H1 (cell line): Measurements from ENCODE around the gene BCL3. TPM values are rescaled to one million over a fixed set of nuclear protein-coding genes. Genes with fewer than 3 reads are reported as not detected.
"Not testable (repeated sequence)": the region's sequence is repeated elsewhere in the genome, so short reads cannot be mapped to it uniquely, and the experiment has no call there.

ENCODE experiments used
- CTCF ChIA-PET: fragments of 300-600 bp; sonication (Branson Sonifier 250); formaldehyde crosslinking; loops from one replicate; lab custom pipeline; 2021; ENCODE audit not compliant: partially characterized antibody; lab: Charles Lee
- POLR2A ChIA-PET: fragments of 300-600 bp; sonication (Branson Sonifier 250); formaldehyde crosslinking; loops from one replicate; lab custom pipeline; 2021; ENCODE audit warnings: inconsistent platforms; ENCODE audit not compliant: partially characterized antibody; lab: Charles Lee
- DNase-seq, 2 experiments: peaks; one replicate each; pipeline versions ENCODE4 v3.0.0 to v3.0.0-alpha.2; 2010 to 2022; ENCODE audit warnings: low spot score in 2 of 2, low read depth in 1 of 2, mixed read lengths in 1 of 2
- FAIRE-seq: peaks from 2 replicates; lab custom pipeline; 2011; peaks lifted over from hg19 to GRCh38; lab: Jason Lieb, UNC
- H2AFZ ChIP-seq: 2 replicates; pipeline ENCODE4 v1.8.1; 2012; ENCODE audit warnings: low read length, inconsistent platforms
- H2AK5ac ChIP-seq: 2 replicates; pipeline ENCODE4 v1.6.1; 2013; ENCODE audit warnings: low read depth, low read length
- H2BK120ac ChIP-seq: replicated peaks from 2 replicates; pipeline ENCODE3; 2013; ENCODE audit warnings: low read depth, low read length, inconsistent platforms
- H2BK12ac ChIP-seq: 2 replicates; pipeline ENCODE4 v1.6.1; 2013; ENCODE audit warnings: low read depth, low read length
- H2BK15ac ChIP-seq: 2 replicates; pipeline ENCODE4 v1.6.1; 2013; ENCODE audit warnings: low read length
- H2BK20ac ChIP-seq: 2 replicates; pipeline ENCODE4 v1.6.1; 2013; ENCODE audit warnings: low read length
- H2BK5ac ChIP-seq: 2 replicates; pipeline ENCODE4 v1.6.1; 2013; ENCODE audit warnings: low read depth, low read length
- H3K14ac ChIP-seq: 2 replicates; pipeline ENCODE4 v1.6.1; 2013; ENCODE audit warnings: inconsistent platforms; ENCODE audit not compliant: insufficient read length
- H3K18ac ChIP-seq: 2 replicates; pipeline ENCODE4 v1.6.1; 2013; ENCODE audit warnings: low read length; ENCODE audit errors: extremely low read depth
- H3K23ac ChIP-seq: 2 replicates; pipeline ENCODE4 v1.6.1; 2013; ENCODE audit warnings: inconsistent platforms; ENCODE audit not compliant: insufficient read length
- H3K23me2 ChIP-seq: 2 replicates; pipeline ENCODE4 v1.6.1; 2013; ENCODE audit warnings: low read depth, low read length
- H3K27ac ChIP-seq: 2 replicates; pipeline ENCODE4 v1.6.1; 2011; ENCODE audit warnings: low read depth, low read length, inconsistent platforms
- H3K27me3 ChIP-seq, 4 experiments: replicated peaks in 1 of 4; 1 replicate in 1 of 4; 2 replicates in 3 of 4; pipeline versions ENCODE4 v1.6.1 to v1.8.1; 2011 to 2013; ENCODE audit warnings: low read length in 3 of 4, mild to moderate bottlenecking in 3 of 4, inconsistent platforms in 2 of 4, mixed read lengths in 2 of 4, moderate library complexity in 1 of 4; ENCODE audit not compliant: control insufficient read depth in 3 of 4, insufficient read depth in 3 of 4; ENCODE audit errors: extremely low read depth in 1 of 4
- H3K36me3 ChIP-seq, 4 experiments: 2 replicates each; pipeline versions ENCODE4 v1.6.1 to v1.8.1; 2011 to 2013; ENCODE audit warnings: mild to moderate bottlenecking in 4 of 4, low read length in 3 of 4, moderate library complexity in 2 of 4, control low read depth in 1 of 4, inconsistent platforms in 1 of 4; ENCODE audit not compliant: insufficient read depth in 4 of 4, control insufficient read depth in 2 of 4
- H3K4ac ChIP-seq: replicated peaks from 2 replicates; pipeline ENCODE3; 2013; ENCODE audit warnings: low read length, low read depth, mixed read lengths, inconsistent platforms; ENCODE audit not compliant: insufficient read length
- H3K4me1 ChIP-seq, 4 experiments: replicated peaks in 1 of 4; 1 replicate in 1 of 4; 2 replicates in 3 of 4; pipeline versions ENCODE4 v1.6.1 to v1.8.1; 2011 to 2013; ENCODE audit warnings: low read length in 3 of 4, inconsistent platforms in 2 of 4, mixed read lengths in 1 of 4; ENCODE audit not compliant: insufficient read depth in 4 of 4, control insufficient read depth in 3 of 4
- H3K4me2 ChIP-seq, 2 experiments: 2 replicates each; pipeline versions ENCODE4 v1.6.1 to v1.8.1; 2011 to 2013; ENCODE audit warnings: low read depth in 2 of 2, low read length in 2 of 2, control low read depth in 1 of 2, inconsistent platforms in 1 of 2, mild to moderate bottlenecking in 1 of 2; ENCODE audit not compliant: insufficient read depth in 1 of 2
- H3K4me3 ChIP-seq, 4 experiments: fragments of 200-600, 300-600 bp in 1 of 4; sonication (generic), shearing (Covaris generic), sonication (Bioruptor Twin) in 1 of 4; 2 replicates each; pipeline versions ENCODE4 v1.5.1 to v1.8.1; 2011 to 2016; ENCODE audit warnings: low read length in 4 of 4, low read depth in 3 of 4, control low read depth in 2 of 4, inconsistent platforms in 2 of 4, mild to moderate bottlenecking in 2 of 4, mixed read lengths in 1 of 4, moderate library complexity in 1 of 4; ENCODE audit not compliant: insufficient read depth in 2 of 4; ENCODE audit errors: extremely low read depth in 1 of 4
- H3K56ac ChIP-seq: replicated peaks from 2 replicates; pipeline ENCODE3; 2013; ENCODE audit warnings: low read depth, mild to moderate bottlenecking, mixed read lengths, low read length, inconsistent platforms; ENCODE audit not compliant: insufficient read length
- H3K79me1 ChIP-seq: 2 replicates; pipeline ENCODE4 v1.6.1; 2013; ENCODE audit warnings: low read depth, low read length, control low read depth
- H3K79me2 ChIP-seq, 2 experiments: 2 replicates each; pipeline versions ENCODE4 v1.6.1 to v1.8.1; 2012 to 2013; ENCODE audit warnings: low read length in 2 of 2, mild to moderate bottlenecking in 2 of 2, inconsistent platforms in 1 of 2; ENCODE audit not compliant: insufficient read depth in 2 of 2, control insufficient read depth in 1 of 2
- H3K9ac ChIP-seq, 4 experiments: replicated peaks in 1 of 4; 1 replicate in 1 of 4; 2 replicates in 3 of 4; pipeline versions ENCODE4 v1.6.1 to v1.8.1; 2011 to 2013; ENCODE audit warnings: low read depth in 3 of 4, low read length in 3 of 4, control low read depth in 2 of 4, mild to moderate bottlenecking in 2 of 4, moderate library complexity in 2 of 4, inconsistent platforms in 1 of 4; ENCODE audit errors: extremely low read depth in 1 of 4
- H3K9me3 ChIP-seq, 2 experiments: 2 replicates each; pipeline versions ENCODE4 v1.6.1 to v1.8.1; 2012 to 2013; ENCODE audit warnings: mild to moderate bottlenecking in 2 of 2, moderate library complexity in 2 of 2, control low read depth in 1 of 2, inconsistent platforms in 1 of 2, low read depth in 1 of 2, low read length in 1 of 2, mixed read lengths in 1 of 2; ENCODE audit not compliant: insufficient read depth in 2 of 2
- H4K20me1 ChIP-seq, 2 experiments: replicated peaks in 1 of 2; 2 replicates each; pipeline versions ENCODE3 to v1.8.1; 2011 to 2013; ENCODE audit warnings: inconsistent platforms in 2 of 2, low read length in 2 of 2, mild to moderate bottlenecking in 1 of 2; ENCODE audit not compliant: insufficient read depth in 2 of 2, control insufficient read depth in 1 of 2
- H4K5ac ChIP-seq: 2 replicates; pipeline ENCODE4 v1.6.1; 2013; ENCODE audit warnings: low read length, low read depth, mixed read lengths, inconsistent platforms; ENCODE audit not compliant: insufficient read length
- H4K8ac ChIP-seq: 2 replicates; pipeline ENCODE4 v1.8.0; 2013; ENCODE audit warnings: mild to moderate bottlenecking, moderate library complexity, low read length, inconsistent platforms; ENCODE audit not compliant: insufficient read depth; ENCODE audit errors: extremely low read depth
- H4K91ac ChIP-seq: replicated peaks from 2 replicates; pipeline ENCODE3; 2013; ENCODE audit warnings: low read length, mixed read lengths, inconsistent platforms; ENCODE audit not compliant: insufficient read length
- WGBS, 2 experiments: shearing (Covaris generic) in 1 of 2; methylation state at CpG; one replicate each; pipeline versions ENCODE4 v1.1.6 to v1.1.7; 2013 to 2015; ENCODE audit warnings: low lambda C conversion rate in 2 of 2, mixed read lengths in 2 of 2, inconsistent platforms in 1 of 2, low coverage in 1 of 2, missing lambda C conversion rate in 1 of 2; ENCODE audit not compliant: insufficient replicate concordance in 2 of 2, insufficient coverage in 1 of 2, insufficient read length in 1 of 2; ENCODE audit errors: extremely low coverage in 1 of 2, missing lambda C conversion rate in 1 of 2; 5-methylcytosine and 5-hydroxymethylcytosine counted together
- polyA plus RNA-seq, 7 experiments: library from polyadenylated mRNA; depleted of rRNA in 3 of 7; stranded (reverse) in 5 of 7; unstranded in 2 of 7; fragments of >200 nt in 5 of 7; fragments of 200-250 nt in 2 of 7; gene quantifications; 1 replicate in 5 of 7; 2 replicates in 1 of 7; 4 replicates in 1 of 7; pipeline versions ENCODE4 v1.2.1 to v1.2.3, GENCODE V29; 2011 to 2013; ENCODE audit warnings: missing spikeins in 2 of 7, mixed read lengths in 2 of 7
- total RNA-seq: library from RNA; stranded (reverse); fragmentation: NEBNext Ultra II Directional; extraction: Animal tissue kit (Norgen Biotek cat#: 25700); gene quantifications from 2 replicates; pipeline ENCODE4 v1.2.1, GENCODE V29; 2021

BCL3 gene
- total and polyA plus RNA-seq, 2 of the 8 experiments (the other 6 are each of a cell fraction or from before 2014, with no cell fraction given): 0.88 to 2.4 TPM

- not testable (repeated sequence) for H3K23ac ChIP-seq, H3K27ac ChIP-seq, H3K79me2 ChIP-seq, H3K4me2 ChIP-seq, H4K20me1 ChIP-seq, DNase-seq, H4K8ac ChIP-seq, H3K4ac ChIP-seq, H2BK12ac ChIP-seq, H2BK5ac ChIP-seq, H2BK15ac ChIP-seq, H3K14ac ChIP-seq, H4K91ac ChIP-seq, H3K23me2 ChIP-seq, H3K4me1 ChIP-seq, H3K56ac ChIP-seq, H2AK5ac ChIP-seq, H3K18ac ChIP-seq, H2BK120ac ChIP-seq, H2BK20ac ChIP-seq, H3K9ac ChIP-seq, H2AFZ ChIP-seq, FAIRE-seq, H4K5ac ChIP-seq, H3K79me1 ChIP-seq, H3K27me3 ChIP-seq, H3K4me3 ChIP-seq, H3K9me3 ChIP-seq
- no CpG with 5 or more reads among the region's 2 CpGs for WGBS, 2 experiments
- ChIA-PET CTCF (interaction anchor here (1.2 to 8.1 kb wide), 12 partner anchors 10 to 132 kb away, joined by 3 to 116 read pairs (median 10); partner anchors contain the start of gene BCAM), POLR2A (interaction anchor here (1.1 to 2.9 kb wide), 5 partner anchors 14 to 181 kb away, joined by 3 to 7 read pairs (median 4); partner anchors contain the start of gene BCAM)
- peaks cover 0 to 13% (median 5%) of the 10 kb centered on the region in 4 experiments; a peak in 4 of 8 replicates for H3K36me3 ChIP-seq
Observed at GRCh38 chr19:44781694-44782093, 33.2 kb downstream of the BCL3 start.
